Small intestine (tissue), 7 donors: ENCODE measurements around the gene ZNF716. TPM values are rescaled to one million over a fixed set of nuclear protein-coding genes. Genes with fewer than 3 reads are reported as not detected.

Experiments used
- DNase-seq, 2 donors: peaks; one replicate each; pipeline versions ENCODE4 v3.0.0 to v3.0.0-alpha.2; 2013
- FAIRE-seq: peaks from 2 replicates; lab custom pipeline; 2012; peaks lifted over from hg19 to GRCh38; lab: Jason Lieb, UNC
- H3K27ac ChIP-seq, 3 donors: one replicate each; pipeline ENCODE4 v1.5.1; 2013; ENCODE audit warnings: low read length in 2 of 3, mild to moderate bottlenecking in 2 of 3, control low read depth in 1 of 3, inconsistent platforms in 1 of 3, low read depth in 1 of 3, moderate library complexity in 1 of 3
- H3K27me3 ChIP-seq, 3 donors: one replicate each; pipeline ENCODE4 v1.6.1; 2013; ENCODE audit warnings: low read length in 3 of 3, inconsistent platforms in 1 of 3; ENCODE audit not compliant: control insufficient read depth in 3 of 3, insufficient read depth in 3 of 3
- H3K36me3 ChIP-seq, 3 donors: one replicate each; pipeline ENCODE4 v1.6.1; 2013; ENCODE audit warnings: low read length in 3 of 3, inconsistent platforms in 1 of 3, low read depth in 1 of 3, mild to moderate bottlenecking in 1 of 3, moderate library complexity in 1 of 3; ENCODE audit not compliant: control insufficient read depth in 3 of 3, insufficient read depth in 2 of 3
- H3K4me1 ChIP-seq, 3 donors: one replicate each; pipeline ENCODE4 v1.6.1; 2013; ENCODE audit warnings: low read length in 2 of 3, inconsistent platforms in 1 of 3, low read depth in 1 of 3, mild to moderate bottlenecking in 1 of 3, moderate library complexity in 1 of 3; ENCODE audit not compliant: control insufficient read depth in 3 of 3, insufficient read depth in 2 of 3
- H3K4me3 ChIP-seq, 3 donors: one replicate each; pipeline ENCODE4 v1.5.1; 2013; ENCODE audit warnings: low read length in 3 of 3, control low read depth in 1 of 3, inconsistent platforms in 1 of 3, low read depth in 1 of 3, mild to moderate bottlenecking in 1 of 3, moderate library complexity in 1 of 3
- H3K9me3 ChIP-seq, 2 donors: one replicate each; pipeline ENCODE4 v1.6.1; 2013; ENCODE audit warnings: low read depth in 1 of 2, low read length in 1 of 2; ENCODE audit not compliant: control insufficient read depth in 2 of 2, insufficient read depth in 1 of 2
- WGBS, 3 donors: extraction: QIAGEN DNeasy Blood & Tissue Kit; methylation state at CpG; one replicate each; pipeline ENCODE4 v1.1.7; 2013; 5-methylcytosine and 5-hydroxymethylcytosine counted together
- polyA plus RNA-seq, 4 donors: library from polyadenylated mRNA; stranded (reverse) in 3 of 4; unstranded in 1 of 4; fragments of 200-250 nt in 3 of 4; fragments of 120-200 nt in 1 of 4; gene quantifications; one replicate each; pipeline versions ENCODE4 v1.2.1 to v1.2.3, GENCODE V29; 2013
- donor health status: healthy with polysubstance abuse.
- donor health status: control.
- donor health status: control.
- donor health status: Bipolar disorder and iron deficiency.
- donor health status: healthy.

Gene ZNF716
- polyA plus RNA-seq, 4 donors: not detected

- H3K9me3 ChIP-seq: peaks cover 14 to 37% of the 10 kb centered on the region in 2 donors
- H3K27me3 ChIP-seq: no peaks in the 10 kb centered on the region
- H3K27ac ChIP-seq: no peak overlapping the region
- FAIRE-seq (no peak), DNase-seq (no peak)
- H3K4me3 ChIP-seq: no peak overlapping the region
- no peaks in the 10 kb centered on the region for H3K4me1 ChIP-seq
- no peaks in the 10 kb centered on the region for H3K36me3 ChIP-seq
- WGBS, 3 donors: 53 to 58% (median 56%) methylated on average over 3 of the region's 3 CpGs
Observed at GRCh38 chr7:57423768-57424167, 26.2 kb upstream of the ZNF716 start.

DNA sequence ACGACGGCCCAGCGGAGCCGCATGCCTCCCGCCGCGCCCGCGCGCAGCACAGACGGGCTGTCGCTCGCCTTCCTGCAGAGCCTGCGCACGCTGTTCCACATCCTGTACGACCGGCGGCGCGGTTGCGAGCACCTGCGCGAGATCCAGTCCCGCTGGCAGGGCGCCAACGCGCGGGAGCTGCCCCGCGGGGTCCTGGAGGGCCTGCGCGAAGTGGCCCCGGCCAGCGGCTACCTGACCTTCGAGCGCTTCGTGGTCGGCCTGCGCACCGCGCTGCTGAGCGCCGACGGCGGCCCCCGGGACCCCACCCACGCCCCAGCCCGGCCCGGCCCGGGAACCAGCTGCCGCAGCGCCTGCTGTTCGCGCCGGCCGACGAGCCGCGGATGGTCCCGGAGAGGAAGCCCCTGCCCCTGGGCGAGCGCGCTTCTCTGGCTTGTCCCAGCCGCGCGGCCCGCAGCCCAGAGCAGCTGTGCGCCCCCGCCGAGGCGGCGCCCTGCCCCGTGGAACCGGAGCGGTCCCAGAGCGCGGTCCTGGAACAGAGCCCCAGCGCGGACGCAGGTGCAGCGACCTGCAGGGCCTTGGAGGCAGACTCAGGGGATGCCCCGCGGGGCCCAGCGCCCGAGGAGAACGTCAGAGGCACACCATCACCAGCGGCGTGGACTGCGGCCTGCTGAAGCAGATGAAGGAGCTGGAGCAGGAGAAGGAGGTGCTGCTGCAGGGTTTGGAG is 25.3 kb upstream of the ZNF716 start:
- Histone ChIP-seq H3K27ac (no peak overlapping the region), H3K9me3 (peaks cover 14 to 37% of the 10 kb centered on the region in 2 donors), H3K36me3 (no peaks in the 10 kb centered on the region), H3K4me1 (no peaks in the 10 kb centered on the region), H3K27me3 (no peaks in the 10 kb centered on the region), H3K4me3 (no peak overlapping the region)
- no peak for FAIRE-seq
- no peak for DNase-seq
- 67 to 77% (median 74%) methylated on average over 61 to 89 of the region's 89 CpGs for WGBS, 3 donors

- FAIRE-seq (no peak), DNase-seq (no peak)
- Histone ChIP-seq H3K36me3 (no peaks in the 10 kb centered on the region), H3K27me3 (no peaks in the 10 kb centered on the region), H3K9me3 (peaks cover 14 to 41% of the 10 kb centered on the region in 2 donors), H3K4me1 (no peaks in the 10 kb centered on the region), H3K27ac (no peak overlapping the region), H3K4me3 (no peak overlapping the region)
- 76 to 79% (median 77%) methylated on average over 39 of the region's 39 CpGs for WGBS, 3 donors
Observed at GRCh38 chr7:57425239-57425944, 24.6 kb upstream of the ZNF716 start.

DNA sequence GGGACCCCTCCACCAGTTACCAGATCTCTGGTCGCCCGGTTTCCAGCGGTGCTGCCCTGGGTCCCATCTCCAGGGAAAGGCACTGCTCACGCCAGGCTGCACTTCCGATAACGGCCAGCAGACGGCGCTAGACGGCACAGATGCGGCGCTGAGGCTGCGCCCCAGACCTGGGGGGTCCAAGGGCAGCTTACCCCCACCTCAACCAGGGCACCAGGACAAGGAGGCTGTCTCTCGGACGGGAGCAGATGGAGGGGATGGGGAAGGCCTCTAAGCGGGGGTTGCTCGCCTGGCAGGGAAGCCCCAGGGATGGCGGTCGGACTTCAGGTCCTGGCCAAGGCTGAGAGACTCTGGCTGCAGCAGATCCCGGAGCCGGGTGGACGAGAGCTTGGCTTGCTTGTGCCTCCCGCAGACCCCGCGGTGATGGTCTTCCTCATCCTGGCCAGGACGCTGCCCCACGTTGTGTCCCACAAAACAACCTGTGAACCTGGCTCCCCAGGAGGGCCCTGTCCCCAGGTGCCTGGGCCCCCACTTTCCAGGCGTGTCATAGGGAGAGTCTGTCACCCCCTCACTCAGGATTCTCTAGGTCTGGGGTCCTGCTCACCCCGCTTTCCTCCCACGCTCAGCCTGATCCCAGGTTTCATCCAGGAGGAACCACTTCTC is 23.9 kb upstream of the ZNF716 start:
- Histone ChIP-seq H3K4me3 (no peak overlapping the region), H3K27ac (no peak overlapping the region), H3K27me3 (no peaks in the 10 kb centered on the region), H3K36me3 (no peaks in the 10 kb centered on the region), H3K4me1 (no peaks in the 10 kb centered on the region), H3K9me3 (peaks cover 14 to 46% of the 10 kb centered on the region in 2 donors)
- DNase-seq (no peak), FAIRE-seq (no peak)
- 67 to 69% (median 68%) methylated on average over 29 of the region's 29 CpGs for whole genome bisulfite sequencing, 3 donors

DNA sequence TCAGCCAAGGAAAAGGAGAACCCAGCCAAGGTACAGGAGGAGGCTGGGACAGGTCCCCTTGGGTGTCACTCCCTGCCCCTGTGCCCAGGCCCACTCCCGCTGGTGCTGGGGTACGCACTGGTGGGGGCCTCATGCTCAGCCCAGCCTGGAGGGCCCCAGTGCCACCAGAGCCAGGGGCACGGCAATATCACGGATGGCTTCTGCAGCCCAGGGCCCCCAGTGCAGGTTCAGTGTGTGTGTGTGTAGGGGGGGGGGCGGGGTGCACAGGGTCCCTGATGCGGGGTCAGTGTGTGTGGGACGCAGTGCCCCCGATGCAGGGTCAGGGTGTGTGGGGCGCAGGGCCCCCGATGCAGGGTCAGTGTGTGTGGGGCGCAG is 23.4 kb upstream of the ZNF716 start:
- H3K27ac ChIP-seq: no peak overlapping the region
- H3K4me1 ChIP-seq: no peaks in the 10 kb centered on the region
- DNase-seq (no peak), FAIRE-seq (no peak)
- H3K36me3 ChIP-seq: no peaks in the 10 kb centered on the region
- H3K9me3 ChIP-seq: peaks cover 14 to 46% of the 10 kb centered on the region in 2 donors
- no peaks in the 10 kb centered on the region for H3K27me3 ChIP-seq
- WGBS, 3 donors: 87 to 100% (median 92%) methylated on average over 4 to 11 of the region's 11 CpGs
- no peak overlapping the region for H3K4me3 ChIP-seq

DNA sequence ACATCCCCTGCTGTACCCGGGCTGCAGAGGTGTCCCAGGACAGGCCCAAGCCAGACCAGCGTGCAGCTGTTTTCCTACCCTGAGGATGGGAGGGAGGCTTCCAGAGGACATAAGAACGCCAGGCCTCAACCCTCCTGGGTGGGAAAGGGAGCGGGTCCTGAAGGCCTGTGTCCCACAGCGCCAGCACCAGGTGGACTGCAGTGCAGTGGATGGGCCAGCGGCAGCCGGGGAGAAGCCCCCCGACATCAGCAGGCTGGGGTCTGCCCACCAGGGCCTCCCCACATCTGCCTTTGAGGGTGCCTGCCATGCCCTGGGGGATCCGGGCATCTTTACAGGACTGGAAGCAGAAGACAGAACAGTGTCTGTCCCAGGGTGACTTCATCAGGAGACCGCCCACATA is 22.8 kb upstream of the ZNF716 start:
- no peak overlapping the region for H3K27ac ChIP-seq
- H3K9me3 ChIP-seq: peaks cover 14 to 46% of the 10 kb centered on the region in 2 donors
- H3K36me3 ChIP-seq: no peaks in the 10 kb centered on the region
- DNase-seq: no peak
- 92 to 93% (median 92%) methylated on average over 10 of the region's 10 CpGs for WGBS, 3 donors
- no peaks in the 10 kb centered on the region for H3K27me3 ChIP-seq
- no peak overlapping the region for H3K4me3 ChIP-seq
- no peak for FAIRE-seq
- H3K4me1 ChIP-seq: no peaks in the 10 kb centered on the region

DNA sequence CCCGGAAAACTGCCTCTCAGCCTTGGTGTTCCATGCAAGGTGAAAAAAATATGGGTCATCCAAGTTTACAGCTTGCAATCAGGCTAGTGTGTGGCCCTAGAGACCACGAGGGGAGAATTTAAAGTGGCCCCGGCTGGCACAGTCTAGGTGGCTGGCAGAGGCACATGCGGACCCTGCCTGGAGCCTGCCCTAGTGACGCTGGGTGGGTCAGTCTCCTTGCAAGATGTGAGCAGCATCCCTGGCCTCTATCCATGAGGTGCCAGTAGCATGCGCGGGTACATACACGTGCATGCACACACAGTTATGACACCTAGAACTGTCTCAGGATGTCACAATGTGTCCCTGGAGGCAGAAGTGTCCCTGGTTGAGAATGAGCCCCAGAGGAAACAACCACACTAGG is 22.4 kb upstream of the ZNF716 start:
- peaks cover 14 to 46% of the 10 kb centered on the region in 2 donors for H3K9me3 ChIP-seq
- 83 to 85% (median 83%) methylated on average over 8 of the region's 8 CpGs for WGBS, 3 donors
- no peaks in the 10 kb centered on the region for H3K4me1 ChIP-seq
- no peaks in the 10 kb centered on the region for H3K27me3 ChIP-seq
- DNase-seq: no peak
- no peak overlapping the region for H3K27ac ChIP-seq
- no peak for FAIRE-seq
- H3K36me3 ChIP-seq: no peaks in the 10 kb centered on the region
- no peak overlapping the region for H3K4me3 ChIP-seq

GRCh38 chr7:57432583-57432982 is 17.4 kb upstream of the ZNF716 start:
- DNase-seq (no peak), FAIRE-seq (no peak)
- Histone ChIP-seq H3K4me1 (no peaks in the 10 kb centered on the region), H3K36me3 (no peaks in the 10 kb centered on the region), H3K9me3 (peaks cover 0 to 30% of the 10 kb centered on the region in 2 donors), H3K27ac (no peak overlapping the region), H3K4me3 (no peak overlapping the region), H3K27me3 (no peaks in the 10 kb centered on the region)
- 55 to 57% (median 55%) methylated on average over 3 of the region's 3 CpGs for WGBS, 3 donors
